HEK293T (cell line): Measurements from ENCODE around the gene CNDP1.
"Not testable (repeated sequence)": the region's sequence is repeated elsewhere in the genome, so short reads cannot be mapped to it uniquely, and the experiment has no call there.

Experiments
- CTCF ChIA-PET: fragments of 350-600 bp; formaldehyde crosslinking; extraction: SDS; loops from one replicate; lab custom pipeline; 2021; ENCODE audit warnings: antibody characterized with exemption, inconsistent platforms; lab: Yijun Ruan, JAX
- POLR2A ChIA-PET: fragments of 350-600 bp; formaldehyde crosslinking; extraction: SDS; loops from one replicate; lab custom pipeline; 2020; ENCODE audit warnings: antibody characterized with exemption, inconsistent platforms; lab: Yijun Ruan, JAX
- DNase-seq: peaks from one replicate; pipeline ENCODE4 v3.0.0; 2012; ENCODE audit warnings: mixed read lengths; ENCODE audit errors: extremely low spot score
- ARNT ChIP-seq: fragments of 450-650 bp; IDR thresholded peaks from 2 replicates; pipeline ENCODE4 v1.6.1; 2017; ENCODE audit warnings: mild to moderate bottlenecking
- BHLHE40 ChIP-seq: fragments of 450-650 bp; IDR thresholded peaks from 2 replicates; pipeline ENCODE4 v1.6.1; 2016; ENCODE audit warnings: mild to moderate bottlenecking, moderate library complexity, borderline replicate concordance
- CTBP1 ChIP-seq: fragments of 450-650 bp; IDR thresholded peaks from 2 replicates; pipeline ENCODE4 v1.6.1; 2016; ENCODE audit warnings: borderline replicate concordance
- ELF4 ChIP-seq: fragments of 450-650 bp; IDR thresholded peaks from 2 replicates; pipeline ENCODE4 v1.6.1; 2017; ENCODE audit warnings: antibody characterized with exemption
- FOXA1 ChIP-seq: fragments of 450-650 bp; IDR thresholded peaks from 2 replicates; pipeline ENCODE4 v1.6.1; 2016; ENCODE audit warnings: mild to moderate bottlenecking
- FOXK2 ChIP-seq: fragments of 450-650 bp; IDR thresholded peaks from 2 replicates; pipeline ENCODE4 v1.6.1; 2016; ENCODE audit warnings: mild to moderate bottlenecking
- FOXM1 ChIP-seq: fragments of 450-650 bp; IDR thresholded peaks from 2 replicates; pipeline ENCODE4 v1.6.1; 2017; ENCODE audit warnings: mild to moderate bottlenecking, borderline replicate concordance
- HDGF ChIP-seq: fragments of 450-650 bp; IDR thresholded peaks from 2 replicates; pipeline ENCODE4 v1.6.1; 2017; ENCODE audit warnings: antibody characterized with exemption, borderline replicate concordance
- L3MBTL2 ChIP-seq: fragments of 450-650 bp; conservative IDR thresholded peaks from 2 replicates; pipeline ENCODE4 v1.6.1; 2016; ENCODE audit warnings: mild to moderate bottlenecking
- LEF1 ChIP-seq: fragments of 450-650 bp; IDR thresholded peaks from 2 replicates; pipeline ENCODE4 v1.6.1; 2017; ENCODE audit warnings: mild to moderate bottlenecking, borderline replicate concordance
- NFRKB ChIP-seq: fragments of 450-650 bp; IDR thresholded peaks from 2 replicates; pipeline ENCODE4 v1.6.1; 2016; ENCODE audit warnings: mild to moderate bottlenecking, moderate library complexity
- SP1 ChIP-seq: fragments of 450-650 bp; IDR thresholded peaks from 2 replicates; pipeline ENCODE4 v1.6.1; 2017
- SUZ12 ChIP-seq: fragments of 450-650 bp; IDR thresholded peaks from 2 replicates; pipeline ENCODE4 v1.6.1; 2016; ENCODE audit warnings: mild to moderate bottlenecking
- TARDBP ChIP-seq: fragments of 450-650 bp; IDR thresholded peaks from 2 replicates; pipeline ENCODE4 v1.6.1; 2016
- ZNF384 ChIP-seq: fragments of 450-650 bp; IDR thresholded peaks from 2 replicates; pipeline ENCODE4 v1.6.1; 2016
- TF ChIP-seq, protein P1 (sequence below): fragments of 450-650 bp; IDR thresholded peaks from 2 replicates; pipeline ENCODE4 v1.6.1; 2016

The CNDP1 gene

DNA sequence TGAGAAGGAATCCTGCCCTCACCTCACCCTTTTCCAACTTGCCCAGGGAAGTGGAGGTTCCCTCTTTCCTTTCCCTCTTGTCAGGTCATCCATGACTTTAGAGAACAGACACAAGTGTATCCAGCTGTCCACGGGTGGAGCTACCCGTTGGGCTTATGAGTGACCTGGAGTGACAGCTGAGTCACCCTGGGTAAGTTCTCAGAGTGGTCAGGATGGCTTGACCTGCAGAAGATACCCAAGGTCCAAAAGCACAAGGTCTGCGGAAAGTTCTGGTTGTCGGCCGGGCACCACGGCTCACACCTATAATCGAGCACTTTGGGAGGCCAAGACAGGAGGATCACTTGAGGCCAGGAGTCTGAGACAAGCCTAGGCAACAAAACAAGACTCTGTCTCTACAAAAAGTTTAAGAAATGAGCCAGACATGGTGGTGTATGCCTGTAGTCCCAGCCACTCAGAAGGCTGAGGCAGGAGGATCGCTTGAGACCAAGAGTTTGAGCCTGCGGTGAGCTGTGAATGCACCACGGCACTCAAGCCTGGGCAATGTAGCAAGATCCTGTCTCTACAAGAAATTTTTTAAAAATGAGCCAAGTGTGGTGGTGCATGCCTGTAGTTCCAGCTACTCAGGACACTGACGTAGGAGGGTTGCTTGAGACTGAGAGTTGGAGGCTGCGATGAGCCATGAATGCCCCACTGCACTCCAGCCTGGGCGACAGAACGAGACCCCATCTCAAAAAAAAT, 14.0 kb upstream of the CNDP1 start:
- no peak for DNase-seq
- ChIA-PET POLR2A (no interaction called here), CTCF (no interaction called here)
- TF ChIP-seq HDGF (no peak), ZNF384 (no peak), ELF4 (no peak), LEF1 (no peak), FOXA1 (no peak), FOXM1 (no peak), SUZ12 (no peak), BHLHE40 (no peak), SP1 (no peak)
- TF ChIP-seq, protein P1, sequence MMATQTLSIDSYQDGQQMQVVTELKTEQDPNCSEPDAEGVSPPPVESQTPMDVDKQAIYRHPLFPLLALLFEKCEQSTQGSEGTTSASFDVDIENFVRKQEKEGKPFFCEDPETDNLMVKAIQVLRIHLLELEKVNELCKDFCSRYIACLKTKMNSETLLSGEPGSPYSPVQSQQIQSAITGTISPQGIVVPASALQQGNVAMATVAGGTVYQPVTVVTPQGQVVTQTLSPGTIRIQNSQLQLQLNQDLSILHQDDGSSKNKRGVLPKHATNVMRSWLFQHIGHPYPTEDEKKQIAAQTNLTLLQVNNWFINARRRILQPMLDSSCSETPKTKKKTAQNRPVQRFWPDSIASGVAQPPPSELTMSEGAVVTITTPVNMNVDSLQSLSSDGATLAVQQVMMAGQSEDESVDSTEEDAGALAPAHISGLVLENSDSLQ, result no peak

DNA sequence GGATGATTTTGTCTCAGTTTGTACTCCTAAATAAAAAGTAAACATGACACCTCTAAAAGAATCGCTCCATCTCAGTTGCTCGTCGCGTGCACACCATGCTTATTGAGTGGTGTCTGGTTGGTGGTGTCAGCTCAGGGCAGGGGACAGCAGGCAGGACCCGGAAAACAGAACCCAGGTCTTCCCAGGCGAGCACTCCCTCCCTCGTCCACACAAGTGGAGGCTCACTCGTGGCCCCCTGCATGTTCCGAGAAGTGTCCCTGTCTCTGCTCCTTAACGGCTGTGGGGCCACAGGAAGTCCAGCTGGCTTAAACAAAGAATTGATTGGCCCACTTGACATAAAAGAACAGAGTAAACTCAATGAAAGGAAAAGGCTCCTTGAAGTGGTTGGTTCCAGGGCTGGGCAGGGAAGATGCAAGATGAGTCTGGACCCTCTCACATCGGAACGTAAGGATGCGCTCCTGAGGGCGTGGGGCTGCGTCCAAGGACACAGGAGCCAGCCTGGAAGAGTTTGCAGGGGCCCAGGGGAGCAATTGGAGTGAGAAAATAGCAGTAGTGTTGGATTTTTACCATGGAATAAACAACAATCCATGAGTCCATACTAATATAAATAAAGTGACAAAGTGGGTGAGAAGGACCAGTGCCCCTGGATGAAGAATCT, 13.1 kb upstream of the CNDP1 start:
- no peak for DNase-seq
- no peak for TF ChIP-seq LEF1
- no peak for TF ChIP-seq ZNF384
- no peak for TF ChIP-seq SP1
- TF ChIP-seq TARDBP, result no peak
- no peak for TF ChIP-seq NFRKB
- TF ChIP-seq FOXA1, result no peak
- no peak for TF ChIP-seq FOXM1
- ChIA-PET CTCF (no interaction called here), POLR2A (no interaction called here)

DNA sequence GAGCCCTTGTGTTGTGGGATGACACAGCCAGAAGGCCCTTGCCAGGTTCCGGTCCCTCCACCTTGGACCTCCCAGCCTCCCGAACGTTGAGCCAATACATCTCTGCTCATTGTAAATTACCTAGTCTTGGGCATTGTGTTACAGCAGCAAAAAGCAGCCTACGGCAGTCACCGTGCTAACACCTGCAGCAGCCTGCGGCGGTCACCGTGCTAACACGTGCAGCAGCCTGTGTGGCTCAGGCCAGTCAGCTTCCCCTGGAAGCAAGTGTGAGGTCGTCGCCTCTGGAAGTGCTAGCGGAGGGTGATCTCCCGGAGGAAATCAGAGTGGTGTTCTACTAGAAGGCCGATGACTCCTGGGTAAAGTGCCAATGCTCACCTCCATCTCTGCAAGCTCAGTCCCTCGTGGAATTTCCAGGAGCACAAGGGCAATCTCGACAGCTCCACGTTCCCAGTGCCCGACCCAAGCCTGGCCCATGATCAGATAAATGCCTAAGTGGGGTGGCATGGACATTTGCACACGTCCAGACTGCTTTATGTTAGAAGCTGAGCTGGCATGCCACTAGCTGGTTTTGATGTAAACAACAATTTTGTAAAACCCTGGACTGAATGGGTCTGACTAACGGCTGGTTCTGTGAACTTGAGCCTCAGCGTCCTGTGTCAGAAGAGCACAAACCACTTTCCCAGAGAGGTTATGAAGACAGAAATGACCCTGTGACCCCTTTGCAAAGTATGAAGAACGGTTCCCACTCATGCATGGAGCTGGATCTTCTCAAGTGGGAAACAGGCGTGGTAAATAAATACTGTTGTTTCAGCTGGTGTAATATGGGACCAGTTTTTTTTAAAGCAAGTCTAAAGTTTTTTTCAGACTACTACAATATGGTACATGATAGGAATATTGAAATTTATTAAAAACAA, 11.4 kb upstream of the CNDP1 start:
- TF ChIP-seq FOXM1, result no peak
- no peak for TF ChIP-seq BHLHE40
- TF ChIP-seq CTBP1, result no peak
- no peak for TF ChIP-seq TARDBP
- TF ChIP-seq FOXK2, result no peak
- no peak for TF ChIP-seq LEF1
- TF ChIP-seq, protein P1, result no peak
- no peak for TF ChIP-seq HDGF
- POLR2A ChIA-PET, result no interaction called here
- no peak for DNase-seq
- CTCF ChIA-PET, result interaction anchor here (0.7 kb wide), 1 partner anchor 698 kb away, joined by 3 read pairs; no protein-coding TSS in a partner anchor

DNA sequence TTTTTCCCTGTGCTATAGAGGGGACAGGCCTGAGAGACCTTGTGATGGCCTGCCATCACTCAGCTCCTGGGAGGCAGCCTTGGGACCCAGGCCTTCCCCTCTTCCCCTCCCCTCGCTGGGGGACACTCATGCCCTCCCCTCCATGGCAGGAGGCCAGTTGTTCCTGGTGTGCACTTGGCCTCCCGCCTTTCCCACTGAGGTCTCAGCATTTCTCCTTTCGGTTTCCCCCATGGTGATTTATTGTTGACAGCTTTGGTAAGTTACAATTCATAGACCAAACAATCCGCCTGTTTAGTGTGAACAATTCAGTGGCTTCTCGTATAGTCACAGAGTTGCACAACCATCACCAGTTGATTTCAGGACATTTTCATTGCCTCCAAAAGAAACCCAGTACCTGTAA, 10.2 kb upstream of the CNDP1 start:
- CTCF ChIA-PET, result interaction anchor here (0.7 kb wide), 1 partner anchor 697 kb away, joined by 3 read pairs; no protein-coding TSS in a partner anchor
- DNase-seq, result no peak

DNA sequence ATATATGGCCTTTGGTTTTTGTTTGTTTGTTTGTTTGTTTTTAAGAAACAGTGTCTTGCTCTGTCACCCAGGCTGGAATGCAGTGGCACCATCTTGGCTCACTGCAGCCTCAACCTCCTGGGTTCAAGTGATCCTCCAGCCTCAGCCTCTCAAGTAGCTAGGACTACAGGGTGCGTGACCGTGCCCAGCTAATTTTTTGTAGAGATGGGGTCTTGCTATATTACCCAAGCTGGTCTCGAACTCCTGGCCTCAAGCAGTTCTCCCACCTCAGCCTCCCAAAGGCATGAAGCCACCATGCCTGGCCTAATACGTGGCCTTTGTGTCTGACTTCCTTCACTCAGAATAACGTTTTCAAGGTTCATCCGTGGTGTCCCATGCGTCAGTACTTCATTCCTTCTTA, 9.4 kb upstream of the CNDP1 start:
- DNase-seq, CTCF ChIA-PET, POLR2A ChIA-PET: not testable (repeated sequence)

More for the DNA sequence above, 10.2 kb upstream of the CNDP1 start:
- TF ChIP-seq, protein P1, result peak; percentile 74
- TF ChIP-seq ARNT, result no peak
- POLR2A ChIA-PET, result interaction anchor here (0.8 kb wide), 1 partner anchor 28 kb away, joined by 3 read pairs; the partner anchor contains the start of gene CNDP2

DNA sequence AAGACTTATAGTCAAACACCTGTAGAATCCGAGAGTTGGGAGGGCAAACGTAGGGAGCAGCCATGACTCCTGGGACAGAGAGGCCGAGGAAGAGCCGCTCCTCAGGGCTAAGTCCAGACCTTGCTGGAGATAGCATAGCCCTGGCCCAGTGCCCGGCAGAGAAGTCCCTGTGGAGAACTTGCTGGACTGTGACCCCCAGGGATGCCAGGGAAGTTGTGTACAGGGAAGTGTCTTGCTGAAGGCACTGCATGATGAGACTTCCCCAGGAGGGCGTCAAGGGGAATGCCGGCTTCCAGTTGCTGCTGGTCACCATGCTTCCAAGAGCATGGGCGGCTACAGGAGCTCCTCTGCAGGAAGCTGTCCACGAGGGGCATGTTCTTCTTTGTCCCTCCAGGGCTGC, 8.6 kb upstream of the CNDP1 start:
- TF ChIP-seq TARDBP (no peak), SP1 (no peak), ELF4 (no peak), CTBP1 (no peak), LEF1 (no peak), NFRKB (no peak), FOXK2 (no peak), BHLHE40 (no peak), L3MBTL2 (no peak), FOXM1 (no peak), SUZ12 (no peak)
- TF ChIP-seq, protein P1, result no peak
- no peak for DNase-seq
- ChIA-PET CTCF (no interaction called here), POLR2A (no interaction called here)
